HG03108 (cell line): Measurements from ENCODE around the gene SAP25.
A peak's percentile ranks its signal among the peaks of the same experiment; 100 is the strongest.
"Not testable (repeated sequence)": the region's sequence is repeated elsewhere in the genome, so short reads cannot be mapped to it uniquely, and the experiment has no call there.

Experiments
- ATAC-seq: cut with Tn5 transposase; IDR thresholded peaks from one replicate; pipeline ENCODE4 v1.9.1; 2021; ENCODE audit warnings: moderate library complexity; ENCODE audit not compliant: unreplicated experiment

SAP25 gene

GRCh38 chr7:100562195-100563099, 11.3 kb downstream of the SAP25 start:
- no peak for ATAC-seq

- ATAC-seq: no peak
These were observed 12.1 kb downstream of the SAP25 start for GRCh38 chr7:100561491-100562194.

GRCh38 chr7:100559127-100559526, 14.6 kb downstream of the SAP25 start:
- ATAC-seq: no peak

GRCh38 chr7:100556541-100556940, 17.2 kb downstream of the SAP25 start:
- ATAC-seq: no peak

GRCh38 chr7:100555701-100556100, 18.0 kb downstream of the SAP25 start:
- no peak for ATAC-seq

- ATAC-seq: no peak
These were observed 20.7 kb downstream of the SAP25 start for GRCh38 chr7:100553032-100553431.

- ATAC-seq: no peak
These were observed 21.2 kb downstream of the SAP25 start for GRCh38 chr7:100552532-100552931.

- ATAC-seq: not testable (repeated sequence)
These were observed 25.3 kb downstream of the SAP25 start for GRCh38 chr7:100548446-100548845.

- no peak for ATAC-seq
These were observed 25.8 kb downstream of the SAP25 start for GRCh38 chr7:100547872-100548271.

- ATAC-seq: no peak
These were observed 26.5 kb downstream of the SAP25 start for GRCh38 chr7:100546926-100547800.

GRCh38 chr7:100546129-100546925, 27.4 kb downstream of the SAP25 start:
- no peak for ATAC-seq

- peak; percentile 47 for ATAC-seq
These were observed 28.2 kb downstream of the SAP25 start for GRCh38 chr7:100545360-100546128.

GRCh38 chr7:100544967-100545359, 28.7 kb downstream of the SAP25 start:
- no peak for ATAC-seq

GRCh38 chr7:100544386-100544785, 29.3 kb downstream of the SAP25 start:
- ATAC-seq: no peak

- ATAC-seq: no peak
These were observed 30.1 kb downstream of the SAP25 start for GRCh38 chr7:100543586-100543985.

- ATAC-seq: not testable (repeated sequence)
These were observed 32.4 kb downstream of the SAP25 start for GRCh38 chr7:100541309-100541708.

- ATAC-seq: no peak
These were observed 33.5 kb downstream of the SAP25 start for GRCh38 chr7:100540073-100540723.

- no peak for ATAC-seq
These were observed 34.2 kb downstream of the SAP25 start for GRCh38 chr7:100539436-100540006.
